MM.1S (cell line): ENCODE results near the gene SFMBT2.

Source experiments
- DNase-seq: peaks from one replicate; pipeline ENCODE4 v3.0.0-alpha.2; 2015
- H2AFZ ChIP-seq: fragments of 300-600 bp; sonication (generic); 2 replicates; pipeline ENCODE4 v1.6.0; 2016; ENCODE audit warnings: antibody characterized with exemption, low read length
- H3F3A ChIP-seq: fragments of 300-600 bp; sonication (generic); 2 replicates; pipeline ENCODE4 v1.6.1; 2016; ENCODE audit warnings: mild to moderate bottlenecking, antibody characterized with exemption, low read length, moderate library complexity, mixed read lengths; ENCODE audit not compliant: insufficient read depth
- H3K27ac ChIP-seq: fragments of 300-600 bp; sonication (generic); 2 replicates; pipeline ENCODE4 v1.5.1; 2016; ENCODE audit warnings: mild to moderate bottlenecking, low read length
- H3K27me3 ChIP-seq: fragments of 300-600 bp; sonication (generic); replicated peaks from 2 replicates; pipeline ENCODE4 v1.6.0; 2016; ENCODE audit warnings: low read length; ENCODE audit not compliant: insufficient read depth
- H3K36me3 ChIP-seq: fragments of 300-600 bp; sonication (generic); replicated peaks from 2 replicates; pipeline ENCODE4 v1.6.1; 2016; ENCODE audit warnings: mild to moderate bottlenecking, low read length, mixed read lengths; ENCODE audit not compliant: insufficient read depth
- H3K4me1 ChIP-seq: fragments of 300-600 bp; sonication (generic); 2 replicates; pipeline ENCODE4 v1.6.1; 2016; ENCODE audit warnings: low read length, mixed read lengths
- H3K4me2 ChIP-seq: fragments of 300-600 bp; sonication (generic); 2 replicates; pipeline ENCODE4 v1.6.0; 2016; ENCODE audit warnings: low read depth, low read length
- H3K4me3 ChIP-seq: fragments of 300-600 bp; sonication (generic); 2 replicates; pipeline ENCODE4 v1.5.1; 2016; ENCODE audit warnings: low read length, mixed read lengths
- H3K79me2 ChIP-seq: fragments of 300-600 bp; sonication (generic); 2 replicates; pipeline ENCODE4 v1.6.1; 2016; ENCODE audit warnings: mixed run types, low read length, mixed read lengths
- H3K9ac ChIP-seq: fragments of 300-600 bp; sonication (generic); 2 replicates; pipeline ENCODE4 v1.6.1; 2016; ENCODE audit warnings: low read length, mixed read lengths
- H3K9me2 ChIP-seq: fragments of 300-600 bp; sonication (generic); replicated peaks from 2 replicates; pipeline ENCODE4 v1.6.1; 2016; ENCODE audit warnings: mild to moderate bottlenecking, low read length, mixed read lengths; ENCODE audit not compliant: insufficient read depth
- H3K9me3 ChIP-seq: fragments of 300-600 bp; sonication (generic); replicated peaks from 2 replicates; pipeline ENCODE4 v1.6.1; 2016; ENCODE audit warnings: mild to moderate bottlenecking, low read length, mixed read lengths; ENCODE audit not compliant: insufficient read depth
- H4K20me1 ChIP-seq: fragments of 300-600 bp; sonication (generic); 2 replicates; pipeline ENCODE4 v1.6.1; 2016; ENCODE audit warnings: mild to moderate bottlenecking, low read length, moderate library complexity, mixed read lengths; ENCODE audit not compliant: insufficient read depth
- CTCF ChIP-seq: fragments of 300-600 bp; sonication (generic); IDR thresholded peaks from 2 replicates; pipeline ENCODE4 v1.5.1; 2016; ENCODE audit warnings: antibody characterized with exemption, low read length, mixed read lengths
- EZH2 ChIP-seq: fragments of 300-600 bp; sonication (generic); optimal IDR thresholded peaks from 2 replicates; pipeline ENCODE3; 2017; ENCODE audit warnings: low read depth, mild to moderate bottlenecking, antibody characterized with exemption, low read length, mixed read lengths
- EZH2phosphoT487 ChIP-seq: fragments of 300-600 bp; sonication (generic); IDR thresholded peaks from 2 replicates; pipeline ENCODE4 v1.6.1; 2018; ENCODE audit warnings: antibody characterized with exemption, low read length

Gene SFMBT2

GRCh38 chr10:7362471-7362870, 48.4 kb downstream of the SFMBT2 start:
- H3K9ac ChIP-seq = no peak overlapping the region
- no peak overlapping the region for H3K4me2 ChIP-seq
- H2AFZ ChIP-seq = no peak overlapping the region
- no peaks in the 10 kb centered on the region for H3K27me3 ChIP-seq
- no peak overlapping the region for H3K4me3 ChIP-seq
- H3K4me1 ChIP-seq = no peaks in the 10 kb centered on the region
- H3K9me2 ChIP-seq = no peaks in the 10 kb centered on the region
- H3K27ac ChIP-seq = no peak overlapping the region
- peaks cover 29% of the 10 kb centered on the region for H3K36me3 ChIP-seq
- peaks cover 99% of the 10 kb centered on the region for H3K79me2 ChIP-seq
- peaks cover 23% of the 10 kb centered on the region for H4K20me1 ChIP-seq
- no peak for TF ChIP-seq CTCF
- TF ChIP-seq EZH2 = no peak
- TF ChIP-seq EZH2phosphoT487 = no peak
- no peak for DNase-seq
- no peaks in the 10 kb centered on the region for H3F3A ChIP-seq
- H3K9me3 ChIP-seq = no peaks in the 10 kb centered on the region

GRCh38 chr10:7361316-7361715, 49.5 kb downstream of the SFMBT2 start:
- H3K4me2 ChIP-seq = no peak overlapping the region
- DNase-seq = no peak
- H3K9me2 ChIP-seq = no peaks in the 10 kb centered on the region
- H3K4me3 ChIP-seq = no peak overlapping the region
- peaks cover 30% of the 10 kb centered on the region for H3K36me3 ChIP-seq
- no peaks in the 10 kb centered on the region for H3F3A ChIP-seq
- H3K27me3 ChIP-seq = no peaks in the 10 kb centered on the region
- peaks cover 30% of the 10 kb centered on the region for H4K20me1 ChIP-seq
- H3K4me1 ChIP-seq = no peaks in the 10 kb centered on the region
- TF ChIP-seq EZH2phosphoT487 = no peak
- no peak for TF ChIP-seq EZH2
- TF ChIP-seq CTCF = no peak
- H2AFZ ChIP-seq = no peak overlapping the region
- H3K79me2 ChIP-seq = peaks cover 99% of the 10 kb centered on the region
- H3K9me3 ChIP-seq = no peaks in the 10 kb centered on the region
- no peak overlapping the region for H3K27ac ChIP-seq
- H3K9ac ChIP-seq = no peak overlapping the region

- no peaks in the 10 kb centered on the region for H3K4me1 ChIP-seq
- TF ChIP-seq EZH2phosphoT487 = no peak
- TF ChIP-seq EZH2 = no peak
- no peak for TF ChIP-seq CTCF
- no peak overlapping the region for H3K4me3 ChIP-seq
- H2AFZ ChIP-seq = no peak overlapping the region
- H3F3A ChIP-seq = no peaks in the 10 kb centered on the region
- peaks cover 21% of the 10 kb centered on the region for H3K36me3 ChIP-seq
- H3K9ac ChIP-seq = no peak overlapping the region
- peaks cover 30% of the 10 kb centered on the region for H4K20me1 ChIP-seq
- H3K27ac ChIP-seq = no peak overlapping the region
- H3K79me2 ChIP-seq = peaks cover 98% of the 10 kb centered on the region
- H3K4me2 ChIP-seq = no peak overlapping the region
- no peaks in the 10 kb centered on the region for H3K9me3 ChIP-seq
- DNase-seq = no peak
- no peaks in the 10 kb centered on the region for H3K27me3 ChIP-seq
- no peaks in the 10 kb centered on the region for H3K9me2 ChIP-seq
Measured at GRCh38 chr10:7359954-7360353, 50.9 kb downstream of the SFMBT2 start.
